Tibial nerve (tissue), 4 donors: ENCODE results near the gene AKT3.
"Not testable (repeated sequence)": the region's sequence is repeated elsewhere in the genome, so short reads cannot be mapped to it uniquely, and the experiment has no call there.

Experiments used
- CTCF ChIP-seq, 5 experiments: fragments of 200-600 bp in 3 of 5; fragments of 450-650 bp in 2 of 5; sonication (generic) in 3 of 5; IDR thresholded peaks; one replicate each; pipeline ENCODE4 v1.5.1; 2016 to 2019; ENCODE audit warnings: antibody characterized with exemption in 5 of 5, mild to moderate bottlenecking in 3 of 5, moderate library complexity in 2 of 5
- EP300 ChIP-seq, 2 donors: sonication (generic); formaldehyde crosslinking; IDR thresholded peaks; one replicate each; pipeline ENCODE4 v1.6.1; 2017; ENCODE audit warnings: antibody characterized with exemption in 2 of 2, mild to moderate bottlenecking in 1 of 2
- POLR2A ChIP-seq, 2 donors: fragments of 450-650 bp; IDR thresholded peaks; one replicate each; pipeline ENCODE4 v1.6.1; 2017; ENCODE audit warnings: antibody characterized with exemption in 2 of 2, mild to moderate bottlenecking in 2 of 2, moderate library complexity in 2 of 2

- not testable (repeated sequence) for TF ChIP-seq CTCF, EP300, POLR2A (IDR thresholded peaks at IDR 0.05)
Observed at GRCh38 chr1:243589286-243589685, 260.8 kb downstream of the AKT3 start.
